WTC11 (cell line): ENCODE data around the gene ATL1. TPM values are rescaled to one million over a fixed set of nuclear protein-coding genes. Genes with fewer than 3 reads are reported as not detected.

Experiments used
- ATAC-seq: fragments of 200-7000 bp; cut with Tn5 transposase; 2 replicates; pipeline ENCODE4 v1.10.0; 2021; ENCODE audit warnings: mild to moderate bottlenecking, moderate library complexity
- CTCF ChIA-PET: fragments of 300-600 bp; sonication (Branson Sonifier 250); formaldehyde crosslinking; loops from one replicate; lab custom pipeline; 2021; ENCODE audit warnings: antibody characterized with exemption; lab: Charles Lee
- POLR2A ChIA-PET: fragments of 350-600 bp; sonication (Branson Sonifier 250); formaldehyde crosslinking; loops from one replicate; lab custom pipeline; 2021; ENCODE audit warnings: antibody characterized with exemption; lab: Charles Lee
- DNase-seq: peaks from one replicate; pipeline ENCODE4 v3.0.0; 2021; ENCODE audit warnings: low spot score
- H3K27ac Mint-ChIP-seq: 2 replicates; pipeline ENCODE4 v1.8.0; 2021; ENCODE audit warnings: mixed read lengths
- H3K27me3 Mint-ChIP-seq: 2 replicates; pipeline ENCODE4 v1.8.0; 2021; ENCODE audit warnings: low read depth, mild to moderate bottlenecking, moderate library complexity, mixed read lengths
- H3K36me3 Mint-ChIP-seq: 2 replicates; pipeline ENCODE4 v1.8.0; 2021; ENCODE audit warnings: mixed read lengths
- H3K4me1 Mint-ChIP-seq: 2 replicates; pipeline ENCODE4 v1.8.0; 2022; ENCODE audit warnings: mixed read lengths
- H3K4me3 Mint-ChIP-seq: 2 replicates; pipeline ENCODE4 v1.8.0; 2021; ENCODE audit warnings: mild to moderate bottlenecking, moderate library complexity, mixed read lengths
- H3K9me3 Mint-ChIP-seq: 2 replicates; pipeline ENCODE4 v1.8.0; 2021; ENCODE audit warnings: mixed read lengths
- CREB1 ChIP-seq: sonication (generic); formaldehyde crosslinking; IDR thresholded peaks from 2 replicates; pipeline ENCODE4 v1.8.0; 2023; ENCODE audit warnings: mild to moderate bottlenecking, missing genetic modification reagents
- FOXJ3 ChIP-seq: sonication (generic); formaldehyde crosslinking; IDR thresholded peaks from 2 replicates; pipeline ENCODE4 v1.9.0; 2021; ENCODE audit warnings: missing genetic modification reagents, mild to moderate bottlenecking, borderline replicate concordance
- GRHL2 ChIP-seq: fragments of 250-450 bp; sonication (Bioruptor Pico); IDR thresholded peaks from 2 replicates; pipeline ENCODE4 v1.8.0; 2022; ENCODE audit warnings: mild to moderate bottlenecking, moderate library complexity; ENCODE audit not compliant: insufficient replicate concordance, severe bottlenecking
- HMGXB4 ChIP-seq: sonication (generic); formaldehyde crosslinking; IDR thresholded peaks from 2 replicates; pipeline ENCODE4 v1.8.1; 2023; ENCODE audit warnings: mild to moderate bottlenecking, moderate library complexity, missing genetic modification reagents
- IRF1 ChIP-seq: sonication (generic); formaldehyde crosslinking; IDR thresholded peaks from 2 replicates; pipeline ENCODE4 v1.8.0; 2023; ENCODE audit warnings: missing genetic modification reagents
- JUN ChIP-seq: sonication (generic); formaldehyde crosslinking; IDR thresholded peaks from 2 replicates; pipeline ENCODE4 v1.8.0; 2023; ENCODE audit warnings: mild to moderate bottlenecking, missing genetic modification reagents
- MLX ChIP-seq: sonication (generic); formaldehyde crosslinking; IDR thresholded peaks from 2 replicates; pipeline ENCODE4 v1.8.1; 2023; ENCODE audit warnings: mild to moderate bottlenecking, missing genetic modification reagents, moderate library complexity
- MXD4 ChIP-seq: fragments of 250-450 bp; sonication (Bioruptor Pico); IDR thresholded peaks from 2 replicates; pipeline ENCODE4 v1.8.0; 2021; ENCODE audit warnings: mild to moderate bottlenecking, moderate library complexity, borderline replicate concordance
- NFYB ChIP-seq: sonication (generic); formaldehyde crosslinking; conservative IDR thresholded peaks from 2 replicates; pipeline ENCODE4 v1.8.0; 2022; ENCODE audit warnings: low read depth, missing genetic modification reagents
- NR2C2 ChIP-seq: sonication (generic); formaldehyde crosslinking; IDR thresholded peaks from 2 replicates; pipeline ENCODE4 v1.8.0; 2022; ENCODE audit warnings: mild to moderate bottlenecking, missing genetic modification reagents
- RELA ChIP-seq: sonication (generic); formaldehyde crosslinking; IDR thresholded peaks from 2 replicates; pipeline ENCODE4 v1.8.1; 2022; ENCODE audit warnings: missing genetic modification reagents, mild to moderate bottlenecking, borderline replicate concordance
- SMAD3 ChIP-seq: sonication (generic); formaldehyde crosslinking; IDR thresholded peaks from 2 replicates; pipeline ENCODE4 v1.8.0; 2022; ENCODE audit warnings: missing genetic modification reagents, mild to moderate bottlenecking, borderline replicate concordance
- STAT6 ChIP-seq: sonication (generic); formaldehyde crosslinking; conservative IDR thresholded peaks from 2 replicates; pipeline ENCODE4 v1.8.1; 2023; ENCODE audit warnings: mild to moderate bottlenecking, low read depth, missing genetic modification reagents, moderate library complexity
- TEAD4 ChIP-seq: sonication (generic); formaldehyde crosslinking; IDR thresholded peaks from 2 replicates; pipeline ENCODE4 v1.8.0; 2022; ENCODE audit warnings: mild to moderate bottlenecking, missing genetic modification reagents
- TP53 ChIP-seq: sonication (generic); formaldehyde crosslinking; IDR thresholded peaks from 2 replicates; pipeline ENCODE4 v1.8.1; 2023; ENCODE audit warnings: mild to moderate bottlenecking, missing genetic modification reagents
- ZNF138 ChIP-seq: sonication (generic); formaldehyde crosslinking; conservative IDR thresholded peaks from 2 replicates; pipeline ENCODE4 v1.8.1; 2022; ENCODE audit warnings: mild to moderate bottlenecking, moderate library complexity, missing genetic modification reagents
- ZNF263 ChIP-seq: sonication (generic); formaldehyde crosslinking; IDR thresholded peaks from 2 replicates; pipeline ENCODE4 v1.8.1; 2022; ENCODE audit warnings: low read depth, mild to moderate bottlenecking, moderate library complexity, missing genetic modification reagents
- ZNF281 ChIP-seq: sonication (generic); formaldehyde crosslinking; IDR thresholded peaks from 2 replicates; pipeline ENCODE4 v1.8.0; 2023; ENCODE audit warnings: mild to moderate bottlenecking, missing genetic modification reagents
- ZNF532 ChIP-seq: fragments of 250-450 bp; sonication (Bioruptor Pico); IDR thresholded peaks from 2 replicates; pipeline ENCODE4 v1.9.0; 2021; ENCODE audit warnings: mild to moderate bottlenecking, borderline replicate concordance
- total RNA-seq: library from RNA; stranded (reverse); gene quantifications from 3 replicates; pipeline ENCODE4 v1.2.3, GENCODE V29; 2021

ATL1 gene
- total RNA-seq, 1 experiment from 2014 or later: 3.7 TPM

GRCh38 chr14:50602035-50602434 is 42.1 kb downstream of the ATL1 start (continued):
- no peak for TF ChIP-seq STAT6 (CRISPR knock-in tag)
- TF ChIP-seq SMAD3 (CRISPR knock-in tag): no peak
- TF ChIP-seq TP53 (CRISPR knock-in tag): no peak
- TF ChIP-seq MXD4 (CRISPR knock-in tag): no peak
- TF ChIP-seq ZNF263 (CRISPR knock-in tag): no peak
- TF ChIP-seq IRF1 (CRISPR knock-in tag): no peak
- TF ChIP-seq JUN (CRISPR knock-in tag): no peak
- TF ChIP-seq GRHL2 (CRISPR knock-in tag): no peak
- no peak for TF ChIP-seq ZNF281 (CRISPR knock-in tag)
- TF ChIP-seq NR2C2 (CRISPR knock-in tag): no peak

- no peak overlapping the region for H3K27ac Mint-ChIP-seq
- ATAC-seq (no peak), DNase-seq (no peak)
- H3K4me1 Mint-ChIP-seq: peaks cover 18% of the 10 kb centered on the region
- POLR2A ChIA-PET: no interaction called here
- H3K27me3 Mint-ChIP-seq: no peaks in the 10 kb centered on the region
- no peak overlapping the region for H3K4me3 Mint-ChIP-seq
- CTCF ChIA-PET: no interaction called here
- no peaks in the 10 kb centered on the region for H3K9me3 Mint-ChIP-seq
- no peaks in the 10 kb centered on the region for H3K36me3 Mint-ChIP-seq
- TF ChIP-seq RELA (CRISPR knock-in tag): no peak
- TF ChIP-seq ZNF138 (CRISPR knock-in tag): no peak
- TF ChIP-seq ZNF263 (CRISPR knock-in tag): no peak
- TF ChIP-seq HMGXB4 (CRISPR knock-in tag): no peak
Observed at GRCh38 chr14:50603565-50603964, 43.6 kb downstream of the ATL1 start.

GRCh38 chr14:50605766-50606165 is 45.8 kb downstream of the ATL1 start:
- DNase-seq: no peak
- ChIA-PET POLR2A (no interaction called here), CTCF (interaction anchor here (1.0 to 1.3 kb wide), 2 partner anchors 74 to 108 kb away, joined by 3 read pairs; partner anchors contain the start of gene MAP4K5)
- H3K4me1 Mint-ChIP-seq: peaks cover 7% of the 10 kb centered on the region
- H3K9me3 Mint-ChIP-seq: no peaks in the 10 kb centered on the region
- ATAC-seq: no peak
- H3K4me3 Mint-ChIP-seq: no peak overlapping the region
- H3K36me3 Mint-ChIP-seq: no peaks in the 10 kb centered on the region
- no peak overlapping the region for H3K27ac Mint-ChIP-seq
- no peaks in the 10 kb centered on the region for H3K27me3 Mint-ChIP-seq
- no peak for TF ChIP-seq NFYB (CRISPR knock-in tag)
- no peak for TF ChIP-seq CREB1 (CRISPR knock-in tag)
- TF ChIP-seq ZNF532: no peak
- no peak for TF ChIP-seq GRHL2 (CRISPR knock-in tag)
- no peak for TF ChIP-seq TEAD4 (CRISPR knock-in tag)
- no peak for TF ChIP-seq NR2C2 (CRISPR knock-in tag)
- no peak for TF ChIP-seq FOXJ3 (CRISPR knock-in tag)
- no peak for TF ChIP-seq MLX (CRISPR knock-in tag)
